ENCODE results near the gene P2RY10.
"Not testable (repeated sequence)": the region's sequence is repeated elsewhere in the genome, so short reads cannot be mapped to it uniquely, and the experiment has no call there.

P2RY10 gene

DNA sequence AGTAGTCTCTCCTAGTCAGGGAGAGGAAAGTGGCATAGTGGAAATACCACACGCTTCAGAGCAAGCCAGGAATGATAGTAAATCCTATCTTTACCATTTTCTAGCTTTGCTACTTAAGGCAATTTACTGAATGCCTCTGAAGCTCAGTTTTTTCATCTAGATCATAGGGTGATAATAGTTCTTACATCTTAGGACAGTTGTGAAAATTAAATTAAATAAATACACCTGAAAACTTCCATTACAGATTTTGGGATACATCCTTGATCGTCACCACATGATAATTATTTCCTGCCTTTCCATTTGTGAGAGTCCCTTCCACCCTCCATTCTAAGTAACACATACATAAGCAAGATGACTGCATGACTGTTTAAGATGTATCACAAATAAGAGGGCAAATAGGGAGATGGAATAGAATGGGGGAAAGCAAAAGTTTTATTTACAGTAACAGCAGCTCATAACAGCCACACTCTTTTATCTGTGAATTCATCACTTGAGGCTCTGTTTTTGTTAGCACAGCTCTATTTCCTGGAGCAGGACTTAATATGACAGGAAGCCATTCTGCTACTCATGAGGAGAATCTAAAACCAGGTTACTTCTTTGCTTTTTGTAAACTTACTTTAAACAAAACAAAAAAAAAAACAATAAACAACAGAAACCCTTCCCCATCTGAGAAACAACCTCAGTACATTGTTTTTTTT lies 13.4 kb downstream of the P2RY10 start:
- Histone ChIP-seq H3K4me3 (ENCODE audit: low read depth in 1 of 2, low read length in 2 of 2) (no peak overlapping the region), H3K27ac (ENCODE audit: low read length) (no peak overlapping the region), H3K36me3 (ENCODE audit: control insufficient read depth in 1 of 2, insufficient read depth in 2 of 2, low read length in 2 of 2) (no peaks in the 10 kb centered on the region), H3K9me3 (ENCODE audit: control insufficient read depth in 1 of 2, low read length in 2 of 2) (no peaks in the 10 kb centered on the region), H3K4me1 (ENCODE audit: control insufficient read depth in 1 of 2, insufficient read depth in 2 of 2, low read length in 2 of 2) (no peaks in the 10 kb centered on the region), H3K27me3 (ENCODE audit: low read depth, low read length) (no peaks in the 10 kb centered on the region)

DNA sequence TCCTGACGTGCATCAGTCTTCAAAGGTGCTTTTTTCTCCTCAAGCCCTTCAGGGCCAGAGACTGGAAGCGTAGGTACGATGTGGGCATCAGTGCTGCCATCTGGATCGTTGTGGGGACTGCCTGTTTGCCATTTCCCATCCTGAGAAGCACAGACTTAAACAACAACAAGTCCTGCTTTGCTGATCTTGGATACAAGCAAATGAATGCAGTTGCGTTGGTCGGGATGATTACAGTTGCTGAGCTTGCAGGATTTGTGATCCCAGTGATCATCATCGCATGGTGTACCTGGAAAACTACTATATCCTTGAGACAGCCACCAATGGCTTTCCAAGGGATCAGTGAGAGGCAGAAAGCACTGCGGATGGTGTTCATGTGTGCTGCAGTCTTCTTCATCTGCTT lies 15.7 kb downstream of the P2RY10 start:
- Histone ChIP-seq H3K4me3 (ENCODE audit: low read depth in 1 of 2, low read length in 2 of 2) (no peak overlapping the region), H3K27me3 (ENCODE audit: low read depth, low read length) (no peaks in the 10 kb centered on the region), H3K36me3 (ENCODE audit: control insufficient read depth in 1 of 2, insufficient read depth in 2 of 2, low read length in 2 of 2) (no peaks in the 10 kb centered on the region), H3K9me3 (ENCODE audit: control insufficient read depth in 1 of 2, low read length in 2 of 2) (no peaks in the 10 kb centered on the region), H3K4me1 (ENCODE audit: control insufficient read depth in 1 of 2, insufficient read depth in 2 of 2, low read length in 2 of 2) (no peaks in the 10 kb centered on the region), H3K27ac (ENCODE audit: low read length) (no peak overlapping the region)

DNA sequence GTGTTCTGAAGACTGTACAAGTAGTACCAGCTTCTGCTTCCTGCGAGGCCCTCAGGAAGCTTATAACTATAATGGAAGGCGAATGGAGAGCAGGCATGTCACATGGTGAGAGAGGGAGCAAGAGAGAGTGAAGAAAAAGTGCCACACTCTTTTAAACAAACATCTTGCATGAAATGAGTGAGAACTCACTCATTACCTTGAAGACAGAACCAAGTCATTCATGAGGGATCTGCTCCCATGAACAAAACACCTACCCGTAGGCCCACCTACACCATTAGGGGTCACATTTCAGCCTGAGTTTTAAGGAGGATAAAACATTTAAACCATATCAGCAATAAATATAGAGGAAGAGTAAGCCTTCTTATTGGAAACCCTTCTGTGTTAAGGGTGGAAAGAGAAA lies 19.4 kb downstream of the P2RY10 start:
- Histone ChIP-seq H3K27me3 (ENCODE audit: low read depth, low read length) (no peaks in the 10 kb centered on the region), H3K27ac (ENCODE audit: low read length) (no peak overlapping the region), H3K36me3 (ENCODE audit: control insufficient read depth in 1 of 2, insufficient read depth in 2 of 2, low read length in 2 of 2) (no peaks in the 10 kb centered on the region), H3K4me3 (ENCODE audit: low read depth in 1 of 2, low read length in 2 of 2) (no peak overlapping the region), H3K9me3 (ENCODE audit: control insufficient read depth in 1 of 2, low read length in 2 of 2) (no peaks in the 10 kb centered on the region), H3K4me1 (ENCODE audit: control insufficient read depth in 1 of 2, insufficient read depth in 2 of 2, low read length in 2 of 2) (no peaks in the 10 kb centered on the region)

DNA sequence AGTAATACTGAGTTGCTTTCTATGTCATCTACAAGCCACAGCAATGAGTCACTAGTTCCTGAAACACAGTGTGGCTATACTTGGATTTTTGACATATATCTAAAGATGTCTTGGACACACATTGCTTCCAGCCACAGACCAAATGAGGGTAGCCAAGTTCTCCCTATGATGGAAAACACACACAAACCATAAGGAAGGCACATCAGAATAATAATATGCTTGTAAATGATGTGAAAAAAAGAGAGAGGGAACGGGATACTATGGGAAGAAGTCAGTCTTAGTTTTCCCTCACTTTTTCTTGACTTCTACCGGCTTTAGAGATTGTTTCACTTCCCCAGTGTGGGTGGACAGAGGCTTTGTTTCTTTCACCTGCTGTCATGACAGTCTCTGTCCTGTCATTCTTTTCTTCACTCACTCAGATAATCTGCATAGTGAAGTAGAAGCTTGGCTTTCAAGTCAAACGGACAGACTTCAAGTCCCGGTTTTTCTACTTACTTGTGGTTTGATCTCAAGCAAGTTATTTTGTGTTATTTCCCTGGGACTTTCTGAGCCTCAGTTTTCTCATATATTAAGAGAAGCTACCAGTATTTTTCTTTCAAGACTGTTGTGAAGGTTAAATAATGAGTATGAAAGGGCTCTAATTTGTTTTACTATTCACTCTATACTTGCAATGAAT lies 34.7 kb downstream of the P2RY10 start:
- no peaks in the 10 kb centered on the region for H3K27me3 ChIP-seq (ENCODE audit: low read depth, low read length)
- no peaks in the 10 kb centered on the region for H3K36me3 ChIP-seq (ENCODE audit: control insufficient read depth in 1 of 2, insufficient read depth in 2 of 2, low read length in 2 of 2)
- no peaks in the 10 kb centered on the region for H3K9me3 ChIP-seq (ENCODE audit: control insufficient read depth in 1 of 2, low read length in 2 of 2)
- no peaks in the 10 kb centered on the region for H3K4me1 ChIP-seq (ENCODE audit: control insufficient read depth in 1 of 2, insufficient read depth in 2 of 2, low read length in 2 of 2)
- no peak overlapping the region for H3K4me3 ChIP-seq (ENCODE audit: low read depth in 1 of 2, low read length in 2 of 2)
- H3K27ac ChIP-seq (ENCODE audit: low read length) = no peak overlapping the region

DNA sequence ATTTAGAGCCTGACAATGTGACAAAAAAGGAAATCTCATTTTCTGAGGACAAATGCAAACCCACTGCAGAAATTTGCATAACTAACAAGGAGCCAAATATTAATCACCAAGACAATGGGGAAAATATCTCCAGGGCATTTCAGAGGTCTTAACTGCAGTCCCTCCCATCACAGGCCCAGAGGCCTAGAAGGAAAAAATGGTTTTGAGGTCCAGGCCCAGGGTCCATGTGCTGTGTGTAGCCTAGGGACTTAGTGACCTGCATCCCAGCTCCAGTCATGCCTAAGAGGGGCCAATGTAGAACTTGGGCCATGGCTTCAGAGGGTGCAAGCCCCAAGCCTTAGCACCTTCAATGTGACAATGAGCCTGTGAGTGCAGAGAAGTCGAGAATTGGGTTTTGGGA lies 44.2 kb downstream of the P2RY10 start:
- Histone ChIP-seq H3K9me3 (ENCODE audit: control insufficient read depth in 1 of 2, low read length in 2 of 2) (peaks cover 0 to 7% of the 10 kb centered on the region in 2 donors), H3K4me1 (ENCODE audit: control insufficient read depth in 1 of 2, insufficient read depth in 2 of 2, low read length in 2 of 2) (no peaks in the 10 kb centered on the region), H3K4me3 (ENCODE audit: low read depth in 1 of 2, low read length in 2 of 2) (no peak overlapping the region), H3K27ac (ENCODE audit: low read length) (no peak overlapping the region), H3K36me3 (ENCODE audit: control insufficient read depth in 1 of 2, insufficient read depth in 2 of 2, low read length in 2 of 2) (no peaks in the 10 kb centered on the region), H3K27me3 (ENCODE audit: low read depth, low read length) (no peaks in the 10 kb centered on the region)

DNA sequence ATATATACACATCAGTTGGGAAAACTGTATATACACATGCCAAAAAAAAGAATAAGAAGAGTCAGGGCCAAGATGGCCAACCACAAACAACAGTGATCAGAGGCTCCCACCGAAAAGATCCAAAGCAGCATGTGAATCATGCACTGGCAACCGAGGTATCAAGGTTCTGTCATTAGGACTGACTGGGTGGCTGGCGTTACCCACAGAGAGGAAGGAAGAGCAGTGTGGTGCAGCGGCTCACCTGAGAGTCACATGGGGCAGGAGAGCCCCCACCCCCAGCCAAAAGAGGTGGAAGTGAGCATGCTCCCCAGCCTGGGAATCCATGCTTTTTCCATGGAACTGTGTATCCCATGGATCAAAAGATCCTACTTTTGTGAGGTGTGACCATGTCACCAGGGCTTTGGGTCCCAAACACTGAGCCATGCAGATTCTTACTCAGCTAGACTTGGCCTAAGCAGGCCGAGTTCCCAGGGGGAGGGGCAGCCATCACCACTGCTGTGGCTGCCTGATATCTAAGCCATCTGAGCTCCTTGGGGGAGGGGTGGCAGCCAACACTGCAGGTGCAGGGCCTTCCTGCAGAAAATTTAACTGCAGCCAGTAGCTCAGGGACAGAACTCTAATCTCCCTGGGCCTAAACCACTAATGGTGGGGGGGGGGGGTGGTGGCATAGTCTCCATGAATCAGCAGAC lies 52.8 kb downstream of the P2RY10 start:
- H3K9me3 ChIP-seq (ENCODE audit: control insufficient read depth in 1 of 2, low read length in 2 of 2) = no peaks in the 10 kb centered on the region
- no peaks in the 10 kb centered on the region for H3K4me1 ChIP-seq (ENCODE audit: control insufficient read depth in 1 of 2, insufficient read depth in 2 of 2, low read length in 2 of 2)
- H3K27me3 ChIP-seq (ENCODE audit: low read depth, low read length) = no peaks in the 10 kb centered on the region
- H3K36me3 ChIP-seq (ENCODE audit: control insufficient read depth in 1 of 2, insufficient read depth in 2 of 2, low read length in 2 of 2) = no peaks in the 10 kb centered on the region
- H3K4me3 ChIP-seq (ENCODE audit: low read depth in 1 of 2, low read length in 2 of 2) = no peak overlapping the region
- H3K27ac ChIP-seq (ENCODE audit: low read length) = no peak overlapping the region

DNA sequence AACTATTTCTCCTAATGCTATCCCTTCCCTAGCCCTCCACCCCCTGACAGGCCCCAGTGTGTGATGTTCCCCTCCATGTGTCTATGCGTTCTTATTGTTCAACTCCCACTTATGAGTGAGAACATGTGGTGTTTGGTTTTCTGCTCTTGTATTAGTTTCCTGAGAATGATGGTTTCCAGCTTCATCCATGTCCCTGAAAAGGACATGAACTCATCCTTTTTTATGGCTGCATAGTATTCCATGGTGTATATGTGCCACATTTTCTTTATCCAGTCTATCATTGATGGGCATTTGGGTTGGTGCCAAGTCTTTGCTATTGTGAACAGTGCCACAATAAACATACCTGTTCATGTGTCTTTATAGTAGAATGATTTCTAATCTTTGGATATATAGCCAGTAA lies 62.3 kb downstream of the P2RY10 start:
- not testable (repeated sequence) for H3K4me3 ChIP-seq (ENCODE audit: low read depth in 1 of 2, low read length in 2 of 2); H3K27me3 ChIP-seq (ENCODE audit: low read depth, low read length)

More for the DNA sequence above, 62.3 kb downstream of the P2RY10 start:
- not testable (repeated sequence) for H3K4me1 ChIP-seq (ENCODE audit: control insufficient read depth in 1 of 2, insufficient read depth in 2 of 2, low read length in 2 of 2); H3K36me3 ChIP-seq (ENCODE audit: control insufficient read depth in 1 of 2, insufficient read depth in 2 of 2, low read length in 2 of 2); H3K27ac ChIP-seq (ENCODE audit: low read length); H3K9me3 ChIP-seq (ENCODE audit: control insufficient read depth in 1 of 2, low read length in 2 of 2)

Measured in muscle layer of duodenum (tissue), 2 donors.